CD4-positive, alpha-beta T cell treated with Interleukin-15 for 4 hours (primary cell): ENCODE results near the gene RGS9.

ENCODE experiments used
- DNase-seq: peaks from one replicate; pipeline ENCODE4 v3.0.0-alpha.2; 2020; ENCODE audit warnings: low spot score

RGS9 gene

DNA sequence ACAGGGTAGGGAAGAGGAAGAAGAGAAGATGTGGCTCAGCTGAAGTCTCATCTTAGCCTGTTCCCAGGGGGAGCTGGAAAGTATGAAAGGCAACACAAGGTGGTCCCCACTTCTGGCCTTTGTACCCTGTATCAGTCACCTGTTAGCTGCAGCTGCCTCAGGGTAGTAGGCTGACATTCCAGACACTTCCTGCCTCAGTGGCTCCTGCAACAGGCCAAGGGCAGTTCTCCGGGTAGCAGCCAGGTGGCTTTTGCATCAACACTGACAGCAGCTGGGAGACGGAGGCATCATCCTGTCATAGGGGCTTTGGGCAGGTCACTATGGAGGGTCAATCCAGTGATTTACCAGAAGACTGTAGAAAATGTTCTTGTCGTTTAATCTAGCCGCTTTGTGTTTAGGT, 124.0 kb downstream of the RGS9 start:
- DNase-seq = no peak

DNA sequence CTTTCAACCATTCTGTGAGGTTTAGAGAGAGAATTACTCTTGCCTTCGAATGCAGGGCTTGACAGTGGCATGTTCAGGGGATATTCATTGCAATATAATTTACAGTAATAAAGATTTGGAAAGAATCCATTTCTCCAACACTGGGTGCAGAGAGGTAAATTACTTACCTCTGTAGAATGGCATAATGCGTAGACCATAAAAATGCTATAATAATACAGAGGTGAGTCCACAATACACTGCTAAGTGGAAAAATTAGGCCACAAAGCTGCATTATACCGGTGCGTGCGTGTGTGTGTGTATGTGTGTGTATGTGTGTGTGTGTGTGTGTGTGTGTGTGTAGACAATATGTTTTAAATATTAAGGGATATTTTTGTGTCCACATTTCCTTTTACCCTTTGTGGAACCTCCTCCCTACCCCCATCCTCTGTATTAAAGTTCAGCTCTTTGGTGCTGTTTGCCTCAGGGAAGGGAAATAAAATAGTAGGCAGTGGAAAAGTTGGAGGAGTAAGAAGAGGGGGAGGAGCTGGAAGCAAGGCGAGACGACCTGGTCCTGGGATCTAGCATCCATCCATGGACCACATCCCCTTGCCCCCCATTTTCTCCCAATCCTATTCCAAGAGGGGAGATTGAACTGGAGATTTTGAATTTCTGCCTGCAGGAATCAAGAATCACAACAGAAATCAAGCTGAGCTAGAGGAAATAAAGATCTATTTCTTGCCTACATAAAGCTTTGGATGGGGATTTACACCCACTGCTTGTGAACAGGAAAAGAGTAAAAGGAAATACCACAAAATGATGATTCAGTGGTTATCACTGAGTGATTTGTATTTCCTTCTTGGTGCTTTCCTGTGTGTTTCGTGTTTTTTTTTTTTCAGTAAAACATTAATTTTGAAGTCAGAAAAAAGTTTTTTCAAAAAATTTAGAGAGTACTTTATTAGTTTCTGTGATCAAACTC, 124.8 kb downstream of the RGS9 start:
- DNase-seq = peak; percentile 21

DNA sequence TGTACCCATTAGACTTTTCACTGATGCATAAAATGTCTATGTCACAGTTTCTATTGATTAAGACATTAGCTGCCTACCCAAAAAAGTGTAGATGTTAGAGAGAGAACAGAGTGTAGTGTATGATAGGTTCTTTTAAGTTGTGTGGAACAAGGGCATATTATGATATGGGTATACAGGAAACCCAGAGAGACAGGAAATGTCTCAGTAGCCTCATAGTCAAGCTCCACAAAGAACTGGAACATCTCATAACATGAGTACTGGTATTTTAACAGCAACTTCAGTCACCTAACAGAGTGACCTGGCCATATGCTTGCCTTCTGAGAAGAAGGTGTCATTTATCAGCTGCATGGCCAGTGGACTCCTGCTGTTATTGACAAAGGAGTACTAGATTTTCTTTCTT, 128.1 kb downstream of the RGS9 start:
- DNase-seq = no peak

DNA sequence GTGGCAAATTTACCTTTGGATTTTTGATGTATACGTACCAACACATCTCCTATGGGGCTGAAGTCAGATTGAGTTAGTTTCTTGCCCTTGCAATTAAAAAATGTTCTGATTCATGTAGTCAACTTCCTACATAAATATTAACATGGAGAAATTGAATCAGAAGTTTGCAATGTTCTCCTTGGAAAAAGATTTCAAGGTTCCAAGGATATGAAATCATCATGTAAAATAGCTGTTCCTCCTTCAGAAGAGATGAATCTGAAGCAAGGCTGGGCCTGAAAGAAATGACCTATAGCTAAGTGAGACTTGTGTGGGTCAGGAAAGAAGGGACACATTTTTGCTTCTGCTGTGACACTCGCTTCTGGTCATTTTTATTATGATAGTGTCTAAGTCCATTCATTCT, 131.7 kb downstream of the RGS9 start:
- DNase-seq = no peak

DNA sequence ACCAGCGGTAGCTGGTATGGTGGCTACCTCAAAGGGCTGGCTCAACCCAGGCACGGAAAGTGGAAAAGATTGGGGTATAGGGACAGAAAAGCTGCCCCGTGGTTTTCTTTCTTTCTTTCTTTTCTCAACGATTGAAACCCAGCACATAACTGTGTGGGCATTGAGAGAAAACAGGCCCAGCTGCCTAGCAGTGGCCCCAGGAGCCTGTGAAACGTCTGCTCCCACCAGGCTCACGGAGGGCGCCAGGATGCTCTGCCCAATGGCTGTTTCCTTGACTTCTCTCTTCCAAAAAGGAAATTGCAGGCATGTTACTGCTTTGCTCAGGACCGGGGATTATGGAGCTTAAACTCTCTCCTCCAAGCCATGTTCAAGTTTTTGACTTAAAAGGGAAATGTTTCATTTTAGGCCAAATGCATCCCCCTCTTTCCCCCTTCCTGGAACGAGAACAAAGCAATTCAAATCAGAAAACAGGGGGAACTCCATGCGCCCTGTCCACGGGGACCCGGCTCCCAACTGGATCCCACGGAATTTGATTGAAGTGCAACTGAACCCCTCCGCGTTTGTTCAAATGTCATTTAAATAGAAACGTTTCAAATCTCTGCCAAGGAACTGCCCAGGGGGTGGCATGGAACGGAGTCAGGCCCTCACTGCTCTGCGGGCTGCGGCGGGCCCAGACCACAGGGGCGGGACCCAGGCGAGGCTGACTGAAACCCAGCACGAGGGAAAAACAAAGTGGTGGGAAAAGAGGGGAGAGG, 133.5 kb downstream of the RGS9 start:
- DNase-seq = no peak

DNA sequence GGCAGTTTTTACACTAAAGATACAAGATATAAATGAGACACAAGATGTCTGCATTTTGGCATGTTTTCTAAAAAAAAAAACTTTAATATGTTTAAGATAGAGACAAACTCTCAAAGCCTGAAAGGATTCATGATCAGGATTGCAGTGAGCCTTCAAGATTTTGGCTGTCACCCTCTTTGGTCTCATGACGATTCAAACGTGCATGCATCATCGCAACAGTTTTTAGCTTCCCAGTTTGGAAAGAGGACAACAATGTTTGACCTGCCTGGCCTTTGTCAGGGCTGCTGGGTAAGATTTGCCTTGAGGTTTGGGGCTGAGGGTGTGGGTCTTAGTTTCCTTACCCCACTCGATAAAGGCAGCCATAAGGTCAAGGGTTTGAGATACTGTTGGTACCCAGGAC, 134.1 kb downstream of the RGS9 start:
- DNase-seq = no peak
